SK-N-SH treated with all-trans-retinoic acid at 6 μM for 48 hours (cell line): ENCODE data around the gene ARHGEF4.

Source experiments
- ATAC-seq: fragments of 200-7000 bp; cut with Tn5 transposase; 3 replicates; pipeline ENCODE4 v1.9.1; 2020; ENCODE audit warnings: mild to moderate bottlenecking, moderate library complexity
- BACH2 ChIP-seq: fragments of 250-450 bp; sonication (Bioruptor Pico); IDR thresholded peaks from 2 replicates; pipeline ENCODE4 v1.9.0; 2021; ENCODE audit warnings: mild to moderate bottlenecking, borderline replicate concordance
- CSDC2 ChIP-seq: fragments of 250-450 bp; sonication (Bioruptor Pico); IDR thresholded peaks from 2 replicates; pipeline ENCODE4 v1.5.0; 2020; ENCODE audit warnings: mild to moderate bottlenecking, moderate library complexity
- ESRRG ChIP-seq: fragments of 250-450 bp; sonication (Bioruptor Pico); IDR thresholded peaks from 2 replicates; pipeline ENCODE4 v1.6.1; 2021; ENCODE audit warnings: mild to moderate bottlenecking
- GLIS3 ChIP-seq: fragments of 250-450 bp; sonication (Bioruptor Pico); IDR thresholded peaks from 2 replicates; pipeline ENCODE4 v1.5.0; 2020; ENCODE audit warnings: mild to moderate bottlenecking, moderate library complexity
- ISL1 ChIP-seq: fragments of 250-450 bp; sonication (Bioruptor Pico); IDR thresholded peaks from 2 replicates; pipeline ENCODE4 v2.1.2; 2022; ENCODE audit warnings: mild to moderate bottlenecking, moderate library complexity
- OSR1 ChIP-seq: fragments of 250-450 bp; sonication (Bioruptor Pico); IDR thresholded peaks from 2 replicates; pipeline ENCODE4 v1.8.0; 2022; ENCODE audit warnings: moderate library complexity, mild to moderate bottlenecking, inconsistent platforms
- RARB ChIP-seq: fragments of 250-450 bp; sonication (Bioruptor Pico); IDR thresholded peaks from 2 replicates; pipeline ENCODE4 v1.8.0; 2021; ENCODE audit warnings: mild to moderate bottlenecking, moderate library complexity
- SNAI2 ChIP-seq: fragments of 250-450 bp; sonication (Bioruptor Pico); IDR thresholded peaks from 2 replicates; pipeline ENCODE4 v1.5.0; 2020; ENCODE audit warnings: mild to moderate bottlenecking, moderate library complexity
- TCF4 ChIP-seq: fragments of 250-450 bp; sonication (Bioruptor Pico); IDR thresholded peaks from 2 replicates; pipeline ENCODE4 v1.8.0; 2021; ENCODE audit warnings: mild to moderate bottlenecking, moderate library complexity, borderline replicate concordance
- TOX ChIP-seq: fragments of 250-450 bp; sonication (Bioruptor Pico); IDR thresholded peaks from 2 replicates; pipeline ENCODE4 v1.8.0; 2021; ENCODE audit warnings: mild to moderate bottlenecking, moderate library complexity, borderline replicate concordance
- ZC3H10 ChIP-seq: fragments of 250-450 bp; sonication (Bioruptor Pico); IDR thresholded peaks from 2 replicates; pipeline ENCODE4 v1.5.1; 2021; ENCODE audit warnings: mild to moderate bottlenecking, moderate library complexity
- ZFP3 ChIP-seq: fragments of 250-450 bp; sonication (Bioruptor Pico); IDR thresholded peaks from 2 replicates; pipeline ENCODE4 v1.5.0; 2020; ENCODE audit warnings: mild to moderate bottlenecking, moderate library complexity
- ZFP30 ChIP-seq: fragments of 450-650 bp; formaldehyde crosslinking; IDR thresholded peaks from 2 replicates; pipeline ENCODE4 v1.5.0; 2022; ENCODE audit warnings: mild to moderate bottlenecking, moderate library complexity
- ZNF565 ChIP-seq: fragments of 450-650 bp; formaldehyde crosslinking; conservative IDR thresholded peaks from 2 replicates; pipeline ENCODE4 v1.5.0; 2020; ENCODE audit warnings: low read depth, mild to moderate bottlenecking, moderate library complexity
- ZNF70 ChIP-seq: fragments of 450-650 bp; formaldehyde crosslinking; IDR thresholded peaks from 2 replicates; pipeline ENCODE4 v1.5.0; 2020; ENCODE audit warnings: mild to moderate bottlenecking, moderate library complexity
- ZNF8 ChIP-seq: fragments of 450-650 bp; formaldehyde crosslinking; IDR thresholded peaks from 2 replicates; pipeline ENCODE4 v1.5.0; 2020; ENCODE audit warnings: mild to moderate bottlenecking, moderate library complexity
- TF ChIP-seq, protein P1 (sequence below): fragments of 250-450 bp; sonication (Bioruptor Pico); IDR thresholded peaks from 2 replicates; pipeline ENCODE4 v1.5.1; 2020; ENCODE audit warnings: low read depth, mild to moderate bottlenecking, moderate library complexity
- TF ChIP-seq, protein P2 (sequence below): fragments of 250-450 bp; sonication (Bioruptor Pico); IDR thresholded peaks from 2 replicates; pipeline ENCODE4 v1.5.0; 2020; ENCODE audit warnings: mild to moderate bottlenecking, moderate library complexity
- TF ChIP-seq, protein P3 (sequence below): fragments of 250-450 bp; sonication (Bioruptor Pico); IDR thresholded peaks from 2 replicates; pipeline ENCODE4 v1.5.1; 2021; ENCODE audit warnings: mild to moderate bottlenecking, moderate library complexity
- TF ChIP-seq, protein P4 (sequence below): fragments of 250-450 bp; sonication (Bioruptor Pico); IDR thresholded peaks from 2 replicates; pipeline ENCODE4 v1.8.0; 2021; ENCODE audit warnings: low read depth, mild to moderate bottlenecking, moderate library complexity, borderline replicate concordance

The ARHGEF4 gene

DNA sequence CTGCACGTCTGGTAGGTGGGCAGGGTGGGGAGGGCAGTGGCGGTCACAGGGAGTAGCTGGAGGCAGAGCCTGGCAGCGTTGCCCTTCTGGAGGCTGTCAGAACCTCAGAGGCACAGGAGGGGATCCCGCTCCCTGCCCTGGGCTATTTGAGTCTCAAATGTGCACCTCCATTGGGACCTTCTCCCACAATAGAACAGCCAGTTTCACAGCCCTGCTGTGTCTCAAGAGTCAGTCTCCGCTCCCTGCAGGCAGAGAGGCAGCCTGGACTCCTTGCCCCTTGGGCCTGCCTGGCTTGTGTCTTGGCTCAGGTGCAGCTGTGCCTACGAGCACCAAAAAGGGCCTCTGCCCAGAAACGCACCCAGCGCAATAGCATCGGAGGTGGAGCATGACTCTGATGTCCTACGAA lies 199.1 kb downstream of the ARHGEF4 start:
- TF ChIP-seq, protein P1, sequence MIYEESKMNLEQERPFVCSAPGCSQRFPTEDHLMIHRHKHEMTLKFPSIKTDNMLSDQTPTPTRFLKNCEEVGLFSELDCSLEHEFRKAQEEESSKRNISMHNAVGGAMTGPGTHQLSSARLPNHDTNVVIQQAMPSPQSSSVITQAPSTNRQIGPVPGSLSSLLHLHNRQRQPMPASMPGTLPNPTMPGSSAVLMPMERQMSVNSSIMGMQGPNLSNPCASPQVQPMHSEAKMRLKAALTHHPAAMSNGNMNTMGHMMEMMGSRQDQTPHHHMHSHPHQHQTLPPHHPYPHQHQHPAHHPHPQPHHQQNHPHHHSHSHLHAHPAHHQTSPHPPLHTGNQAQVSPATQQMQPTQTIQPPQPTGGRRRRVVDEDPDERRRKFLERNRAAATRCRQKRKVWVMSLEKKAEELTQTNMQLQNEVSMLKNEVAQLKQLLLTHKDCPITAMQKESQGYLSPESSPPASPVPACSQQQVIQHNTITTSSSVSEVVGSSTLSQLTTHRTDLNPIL = no peak
- no peak; the same call in 2 of the 3 replicates for ATAC-seq

DNA sequence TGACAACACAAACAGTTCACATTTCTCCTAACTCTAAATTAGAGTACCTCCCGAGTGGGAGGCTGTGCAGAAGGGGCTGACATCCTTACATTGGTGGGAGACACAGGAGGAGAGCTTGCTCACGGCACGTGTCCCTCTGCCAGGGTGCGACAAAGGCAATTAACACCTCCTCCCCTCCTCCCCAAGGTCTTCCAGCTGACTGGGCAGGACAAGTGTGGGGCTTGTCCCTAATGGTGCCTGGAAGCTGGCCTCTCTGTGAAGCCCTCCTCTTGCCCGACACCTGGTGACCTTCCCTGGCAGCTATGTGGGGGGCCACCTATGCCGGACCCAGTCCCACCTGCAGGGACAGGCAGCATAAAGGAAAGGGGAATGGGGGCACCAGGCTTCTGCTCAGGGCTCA lies 199.6 kb downstream of the ARHGEF4 start:
- TF ChIP-seq ESRRG (CRISPR knock-in tag) (no peak), ZNF565 (CRISPR knock-in tag) (no peak), ZNF70 (no peak), GLIS3 (CRISPR knock-in tag) (no peak), ZFP30 (no peak), ISL1 (CRISPR knock-in tag) (no peak), ZFP3 (no peak), CSDC2 (no peak), SNAI2 (CRISPR knock-in tag) (no peak), BACH2 (CRISPR knock-in tag) (no peak)
- TF ChIP-seq, protein P2, sequence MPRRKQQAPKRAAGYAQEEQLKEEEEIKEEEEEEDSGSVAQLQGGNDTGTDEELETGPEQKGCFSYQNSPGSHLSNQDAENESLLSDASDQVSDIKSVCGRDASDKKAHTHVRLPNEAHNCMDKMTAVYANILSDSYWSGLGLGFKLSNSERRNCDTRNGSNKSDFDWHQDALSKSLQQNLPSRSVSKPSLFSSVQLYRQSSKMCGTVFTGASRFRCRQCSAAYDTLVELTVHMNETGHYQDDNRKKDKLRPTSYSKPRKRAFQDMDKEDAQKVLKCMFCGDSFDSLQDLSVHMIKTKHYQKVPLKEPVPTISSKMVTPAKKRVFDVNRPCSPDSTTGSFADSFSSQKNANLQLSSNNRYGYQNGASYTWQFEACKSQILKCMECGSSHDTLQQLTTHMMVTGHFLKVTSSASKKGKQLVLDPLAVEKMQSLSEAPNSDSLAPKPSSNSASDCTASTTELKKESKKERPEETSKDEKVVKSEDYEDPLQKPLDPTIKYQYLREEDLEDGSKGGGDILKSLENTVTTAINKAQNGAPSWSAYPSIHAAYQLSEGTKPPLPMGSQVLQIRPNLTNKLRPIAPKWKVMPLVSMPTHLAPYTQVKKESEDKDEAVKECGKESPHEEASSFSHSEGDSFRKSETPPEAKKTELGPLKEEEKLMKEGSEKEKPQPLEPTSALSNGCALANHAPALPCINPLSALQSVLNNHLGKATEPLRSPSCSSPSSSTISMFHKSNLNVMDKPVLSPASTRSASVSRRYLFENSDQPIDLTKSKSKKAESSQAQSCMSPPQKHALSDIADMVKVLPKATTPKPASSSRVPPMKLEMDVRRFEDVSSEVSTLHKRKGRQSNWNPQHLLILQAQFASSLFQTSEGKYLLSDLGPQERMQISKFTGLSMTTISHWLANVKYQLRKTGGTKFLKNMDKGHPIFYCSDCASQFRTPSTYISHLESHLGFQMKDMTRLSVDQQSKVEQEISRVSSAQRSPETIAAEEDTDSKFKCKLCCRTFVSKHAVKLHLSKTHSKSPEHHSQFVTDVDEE = no peak
- no peak for ATAC-seq

DNA sequence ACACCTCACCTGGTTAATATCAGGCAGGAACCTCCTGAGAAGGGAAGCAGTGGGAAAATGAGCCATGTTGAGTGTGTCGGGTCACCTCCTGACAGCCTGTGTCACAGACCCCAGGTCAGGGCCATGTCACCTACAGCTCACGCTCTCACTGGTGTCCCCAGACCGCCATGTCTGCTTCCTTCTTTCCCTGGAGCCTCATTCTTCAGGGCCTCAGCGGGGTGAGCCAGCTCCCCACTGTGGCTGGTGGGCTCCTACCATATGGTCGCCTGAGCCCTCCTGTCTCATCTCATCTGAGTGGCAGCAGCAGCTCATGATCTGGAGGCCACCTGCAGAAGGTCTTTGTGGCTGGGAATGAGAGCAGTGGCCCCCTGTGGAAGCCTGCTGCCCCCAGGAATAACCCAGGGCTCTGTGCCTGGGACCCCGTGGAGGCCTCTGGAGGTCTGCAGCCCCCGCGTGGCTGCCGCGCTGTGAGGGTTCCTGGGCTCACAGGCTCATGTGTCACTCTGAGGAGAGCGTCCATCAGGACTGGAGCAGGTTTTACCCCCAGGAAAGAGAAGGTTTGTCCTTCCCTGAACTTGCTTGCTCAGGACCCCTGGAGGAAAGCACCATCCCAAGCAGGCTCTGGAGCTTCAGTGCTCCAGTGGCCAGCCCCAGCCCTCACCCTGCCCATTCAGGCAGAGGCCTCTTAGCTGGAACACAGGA lies 200.1 kb downstream of the ARHGEF4 start:
- no peak for ATAC-seq
- TF ChIP-seq ISL1 (CRISPR knock-in tag) (no peak), ZC3H10 (CRISPR knock-in tag) (no peak), ZNF565 (CRISPR knock-in tag) (no peak), RARB (CRISPR knock-in tag) (no peak), TOX (CRISPR knock-in tag) (no peak), GLIS3 (CRISPR knock-in tag) (no peak), ZFP30 (no peak), CSDC2 (no peak), ZNF8 (CRISPR knock-in tag) (no peak), TCF4 (CRISPR knock-in tag) (no peak), OSR1 (CRISPR knock-in tag) (no peak), ZFP3 (no peak), ESRRG (CRISPR knock-in tag) (no peak)
- TF ChIP-seq, protein P3, sequence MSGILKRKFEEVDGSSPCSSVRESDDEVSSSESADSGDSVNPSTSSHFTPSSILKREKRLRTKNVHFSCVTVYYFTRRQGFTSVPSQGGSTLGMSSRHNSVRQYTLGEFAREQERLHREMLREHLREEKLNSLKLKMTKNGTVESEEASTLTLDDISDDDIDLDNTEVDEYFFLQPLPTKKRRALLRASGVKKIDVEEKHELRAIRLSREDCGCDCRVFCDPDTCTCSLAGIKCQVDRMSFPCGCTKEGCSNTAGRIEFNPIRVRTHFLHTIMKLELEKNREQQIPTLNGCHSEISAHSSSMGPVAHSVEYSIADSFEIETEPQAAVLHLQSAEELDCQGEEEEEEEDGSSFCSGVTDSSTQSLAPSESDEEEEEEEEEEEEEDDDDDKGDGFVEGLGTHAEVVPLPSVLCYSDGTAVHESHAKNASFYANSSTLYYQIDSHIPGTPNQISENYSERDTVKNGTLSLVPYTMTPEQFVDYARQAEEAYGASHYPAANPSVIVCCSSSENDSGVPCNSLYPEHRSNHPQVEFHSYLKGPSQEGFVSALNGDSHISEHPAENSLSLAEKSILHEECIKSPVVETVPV (CRISPR knock-in tag) = no peak
- TF ChIP-seq, protein P1 = no peak
- TF ChIP-seq, protein P4, sequence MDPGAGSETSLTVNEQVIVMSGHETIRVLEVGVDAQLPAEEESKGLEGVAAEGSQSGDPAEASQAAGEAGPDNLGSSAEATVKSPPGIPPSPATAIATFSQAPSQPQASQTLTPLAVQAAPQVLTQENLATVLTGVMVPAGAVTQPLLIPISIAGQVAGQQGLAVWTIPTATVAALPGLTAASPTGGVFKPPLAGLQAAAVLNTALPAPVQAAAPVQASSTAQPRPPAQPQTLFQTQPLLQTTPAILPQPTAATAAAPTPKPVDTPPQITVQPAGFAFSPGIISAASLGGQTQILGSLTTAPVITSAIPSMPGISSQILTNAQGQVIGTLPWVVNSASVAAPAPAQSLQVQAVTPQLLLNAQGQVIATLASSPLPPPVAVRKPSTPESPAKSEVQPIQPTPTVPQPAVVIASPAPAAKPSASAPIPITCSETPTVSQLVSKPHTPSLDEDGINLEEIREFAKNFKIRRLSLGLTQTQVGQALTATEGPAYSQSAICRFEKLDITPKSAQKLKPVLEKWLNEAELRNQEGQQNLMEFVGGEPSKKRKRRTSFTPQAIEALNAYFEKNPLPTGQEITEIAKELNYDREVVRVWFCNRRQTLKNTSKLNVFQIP = no peak
- TF ChIP-seq, protein P2 = no peak
